ENCODE results near the gene MRPL24.

MRPL24 gene

GRCh38 chr1:156707417-156708217 is 33.3 kb downstream of the MRPL24 start (continued):
- peak; percentile 13; the same call in 1 of the 2 replicates for TF ChIP-seq PRDM10 (tag by site-specific recombination; IDR thresholded peaks at IDR 0.05)
- no peak for TF ChIP-seq ZNF596 (tag by site-specific recombination; IDR thresholded peaks at IDR 0.05)
- TF ChIP-seq, protein P1, sequence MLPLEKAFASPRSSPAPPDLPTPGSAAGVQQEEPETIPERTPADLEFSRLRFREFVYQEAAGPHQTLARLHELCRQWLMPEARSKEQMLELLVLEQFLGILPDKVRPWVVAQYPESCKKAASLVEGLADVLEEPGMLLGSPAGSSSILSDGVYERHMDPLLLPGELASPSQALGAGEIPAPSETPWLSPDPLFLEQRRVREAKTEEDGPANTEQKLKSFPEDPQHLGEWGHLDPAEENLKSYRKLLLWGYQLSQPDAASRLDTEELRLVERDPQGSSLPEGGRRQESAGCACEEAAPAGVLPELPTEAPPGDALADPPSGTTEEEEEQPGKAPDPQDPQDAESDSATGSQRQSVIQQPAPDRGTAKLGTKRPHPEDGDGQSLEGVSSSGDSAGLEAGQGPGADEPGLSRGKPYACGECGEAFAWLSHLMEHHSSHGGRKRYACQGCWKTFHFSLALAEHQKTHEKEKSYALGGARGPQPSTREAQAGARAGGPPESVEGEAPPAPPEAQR (tag by site-specific recombination; IDR thresholded peaks at IDR 0.05): no peak
- TF ChIP-seq, protein P2, sequence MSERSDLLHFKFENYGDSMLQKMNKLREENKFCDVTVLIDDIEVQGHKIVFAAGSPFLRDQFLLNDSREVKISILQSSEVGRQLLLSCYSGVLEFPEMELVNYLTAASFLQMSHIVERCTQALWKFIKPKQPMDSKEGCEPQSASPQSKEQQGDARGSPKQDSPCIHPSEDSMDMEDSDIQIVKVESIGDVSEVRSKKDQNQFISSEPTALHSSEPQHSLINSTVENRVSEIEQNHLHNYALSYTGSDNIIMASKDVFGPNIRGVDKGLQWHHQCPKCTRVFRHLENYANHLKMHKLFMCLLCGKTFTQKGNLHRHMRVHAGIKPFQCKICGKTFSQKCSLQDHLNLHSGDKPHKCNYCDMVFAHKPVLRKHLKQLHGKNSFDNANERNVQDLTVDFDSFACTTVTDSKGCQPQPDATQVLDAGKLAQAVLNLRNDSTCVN (tag by site-specific recombination; optimal IDR thresholded peaks at IDR 0.05): peak; percentile 9
- 0 out of 2 replicates have a peak, but pooled peaks have one; percentile 17 for TF ChIP-seq ZNF341 (tag by site-specific recombination; IDR thresholded peaks at IDR 0.05; ENCODE audit: low read depth)
- no peak for TF ChIP-seq ZNF121 (tag by site-specific recombination; IDR thresholded peaks at IDR 0.05)
- no peak for TF ChIP-seq ZBTB21 (tag by site-specific recombination; IDR thresholded peaks at IDR 0.05)
- TF ChIP-seq ZNF184 (tag by site-specific recombination; IDR thresholded peaks at IDR 0.05): no peak

DNA sequence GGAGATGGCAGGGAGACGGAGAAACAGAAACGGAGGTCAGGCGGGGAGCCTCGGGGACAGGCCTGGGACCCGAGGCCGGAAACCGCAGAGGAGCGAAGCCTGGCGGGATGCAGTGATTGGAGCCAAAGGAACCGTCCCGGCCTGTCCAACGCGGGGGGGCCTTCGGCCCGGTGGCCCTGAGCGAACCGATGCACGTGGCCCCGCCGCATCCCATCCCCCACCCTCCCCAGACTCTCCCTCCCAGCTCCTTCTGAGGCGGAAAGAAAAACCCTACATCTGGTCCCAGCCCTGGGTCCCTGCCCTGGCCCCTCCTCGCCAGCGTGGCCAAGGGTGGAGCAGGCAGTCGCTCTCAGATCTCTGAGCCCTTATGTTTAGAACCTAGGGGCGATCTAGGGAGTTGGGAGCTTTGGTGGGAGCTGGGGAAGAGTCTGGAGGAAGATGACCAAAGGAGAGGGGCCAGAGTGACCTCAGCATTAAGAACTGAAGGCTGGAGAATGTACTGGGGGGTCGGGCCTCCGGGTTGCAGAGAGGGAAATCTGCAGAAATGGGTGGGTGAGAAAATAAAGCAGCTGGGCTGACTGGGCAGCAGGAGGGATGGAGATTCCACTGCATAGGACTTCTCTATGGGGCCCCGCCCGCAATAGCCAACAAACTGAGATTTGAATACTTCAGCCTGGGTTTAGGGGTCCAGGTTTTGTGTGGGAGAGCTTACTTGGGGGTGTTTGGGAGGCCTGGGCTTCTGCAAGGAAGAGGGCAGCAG is 34.1 kb downstream of the MRPL24 start:
- Histone ChIP-seq H3K4me1 (ENCODE audit: control insufficient read depth, insufficient read depth, low read length) (peaks cover 12% of the 10 kb centered on the region), H3K36me3 (ENCODE audit: control insufficient read depth in 2 of 2, insufficient read depth in 1 of 2, low read length in 2 of 2) (no peaks in the 10 kb centered on the region), H3K27ac (ENCODE audit: extremely low read depth, low read depth, low read length) (no peak overlapping the region; the same call in 1 of the 2 replicates), H3K9me3 (ENCODE audit: control insufficient read depth, insufficient read depth, low read depth, low read length) (no peaks in the 10 kb centered on the region), H3K4me3 (ENCODE audit: low read depth, low read length) (no peak overlapping the region)
- CTCF ChIA-PET: interaction anchor here (0.5 to 20.2 kb wide), 25 partner anchors 9 to 230 kb away, joined by 3 to 579 read pairs (median 5); partner anchors contain the start of genes ISG20L2, MEF2D and METTL25B
- POLR2A ChIA-PET: interaction anchor here (0.6 to 4.9 kb wide), 8 partner anchors 12 to 206 kb away, joined by 3 to 43 read pairs (median 4); partner anchors contain the start of genes HDGF, ISG20L2, MEF2D and METTL25B
- no peak for TF ChIP-seq ZNF239 (tag by site-specific recombination; IDR thresholded peaks at IDR 0.05)
- no peak for TF ChIP-seq MEIS1 (CRISPR knock-in tag; IDR thresholded peaks at IDR 0.05; ENCODE audit: borderline replicate concordance)
- TF ChIP-seq ZNF610 (tag by site-specific recombination; IDR thresholded peaks at IDR 0.05; ENCODE audit: borderline replicate concordance): no peak
- no peak for TF ChIP-seq ZNF843 (tag by site-specific recombination; IDR thresholded peaks at IDR 0.05)
- no peak for TF ChIP-seq ZXDB (tag by site-specific recombination; IDR thresholded peaks at IDR 0.05)
- no peak for TF ChIP-seq PRDM10 (tag by site-specific recombination; IDR thresholded peaks at IDR 0.05)
- TF ChIP-seq BCL11B (tag by site-specific recombination; IDR thresholded peaks at IDR 0.05; ENCODE audit: low read depth): 0 out of 2 replicates have a peak, but pooled peaks have one; percentile 2
- TF ChIP-seq ZNF623 (tag by site-specific recombination; IDR thresholded peaks at IDR 0.05): no peak
- peak; percentile 6; the same call in 1 of the 2 replicates for TF ChIP-seq ZBTB17 (tag by site-specific recombination; IDR thresholded peaks at IDR 0.05)
- TF ChIP-seq ZNF510 (tag by site-specific recombination; IDR thresholded peaks at IDR 0.05; ENCODE audit: insufficient replicate concordance): no peak
- TF ChIP-seq GLIS1 (tag by site-specific recombination; IDR thresholded peaks at IDR 0.05): peak; percentile 74
- TF ChIP-seq ZNF391 (tag by site-specific recombination; IDR thresholded peaks at IDR 0.05; ENCODE audit: borderline replicate concordance, low read depth): no peak
- TF ChIP-seq ZNF768 (tag by site-specific recombination; IDR thresholded peaks at IDR 0.05): no peak
- TF ChIP-seq ZBTB48 (tag by site-specific recombination; IDR thresholded peaks at IDR 0.05): peak; percentile 52; the same call in 1 of the 2 replicates
- no peak for TF ChIP-seq ZNF311 (tag by site-specific recombination; IDR thresholded peaks at IDR 0.05; ENCODE audit: borderline replicate concordance)
- 0 out of 2 replicates have a peak, but pooled peaks have one; percentile 2 for TF ChIP-seq ZNF600 (tag by site-specific recombination; IDR thresholded peaks at IDR 0.05)

All from HEK293 (cell line).